B cell (primary cell): ENCODE results near the gene DDR1.

Experiments used
- EZH2 ChIP-seq: IDR thresholded peaks from 2 replicates; pipeline ENCODE4 v1.6.1; 2012; ENCODE audit warnings: borderline replicate concordance, low read depth, mild to moderate bottlenecking, moderate library complexity, low read length; ENCODE audit not compliant: insufficient read depth, poor library complexity, severe bottlenecking
- TF ChIP-seq, protein P1 (sequence below): fragments of 200-600 bp; IDR thresholded peaks from one replicate; pipeline ENCODE4 v1.8.0; 2022; ENCODE audit warnings: antibody characterized with exemption, mild to moderate bottlenecking

DNA sequence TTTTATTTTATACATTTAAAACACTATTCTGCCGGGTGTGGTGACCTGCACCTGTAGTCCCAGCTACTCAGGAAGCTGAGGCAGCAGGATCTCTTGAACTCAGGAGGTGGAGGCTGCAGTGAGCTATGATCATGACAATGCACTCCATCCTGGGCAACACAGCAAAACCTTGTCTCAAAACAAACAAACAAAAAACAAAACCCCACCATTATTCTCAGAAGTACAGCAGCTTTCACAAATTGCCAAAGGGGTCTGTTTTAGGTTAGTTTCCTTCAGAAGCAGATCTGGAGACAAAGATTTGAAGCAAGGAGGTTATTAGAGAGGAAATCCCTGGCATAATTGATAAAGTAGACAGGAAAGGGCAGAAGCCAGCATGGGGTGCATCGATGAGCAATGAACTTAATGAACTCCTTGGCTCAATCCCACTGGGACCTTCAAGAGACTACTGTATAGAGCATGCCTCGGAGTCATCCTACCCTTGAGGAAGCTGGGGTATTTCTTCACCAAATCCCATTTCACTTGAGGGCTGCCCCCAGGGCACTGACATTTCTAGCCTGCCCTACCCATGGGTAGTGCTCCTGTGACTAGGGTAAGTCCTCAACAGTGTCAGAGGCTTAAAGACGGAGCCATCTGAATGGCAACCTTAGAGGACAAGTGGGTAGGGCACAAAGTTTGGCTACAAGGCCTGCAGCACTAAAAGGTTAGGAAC, 43.2 kb upstream of the DDR1 start:
- TF ChIP-seq, protein P1, sequence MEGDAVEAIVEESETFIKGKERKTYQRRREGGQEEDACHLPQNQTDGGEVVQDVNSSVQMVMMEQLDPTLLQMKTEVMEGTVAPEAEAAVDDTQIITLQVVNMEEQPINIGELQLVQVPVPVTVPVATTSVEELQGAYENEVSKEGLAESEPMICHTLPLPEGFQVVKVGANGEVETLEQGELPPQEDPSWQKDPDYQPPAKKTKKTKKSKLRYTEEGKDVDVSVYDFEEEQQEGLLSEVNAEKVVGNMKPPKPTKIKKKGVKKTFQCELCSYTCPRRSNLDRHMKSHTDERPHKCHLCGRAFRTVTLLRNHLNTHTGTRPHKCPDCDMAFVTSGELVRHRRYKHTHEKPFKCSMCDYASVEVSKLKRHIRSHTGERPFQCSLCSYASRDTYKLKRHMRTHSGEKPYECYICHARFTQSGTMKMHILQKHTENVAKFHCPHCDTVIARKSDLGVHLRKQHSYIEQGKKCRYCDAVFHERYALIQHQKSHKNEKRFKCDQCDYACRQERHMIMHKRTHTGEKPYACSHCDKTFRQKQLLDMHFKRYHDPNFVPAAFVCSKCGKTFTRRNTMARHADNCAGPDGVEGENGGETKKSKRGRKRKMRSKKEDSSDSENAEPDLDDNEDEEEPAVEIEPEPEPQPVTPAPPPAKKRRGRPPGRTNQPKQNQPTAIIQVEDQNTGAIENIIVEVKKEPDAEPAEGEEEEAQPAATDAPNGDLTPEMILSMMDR = no peak
- TF ChIP-seq EZH2 = no peak
